CD4-positive, alpha-beta T cell (primary cell): ENCODE results near the gene APOA4. TPM values are rescaled to one million over a fixed set of nuclear protein-coding genes. Genes with fewer than 3 reads are reported as not detected.

Experiments used
- ATAC-seq: fragments of 200-7000 bp; cut with Tn5 transposase; one replicate; pipeline ENCODE4 v1.10.0; 2022; ENCODE audit warnings: mild to moderate bottlenecking; ENCODE audit not compliant: poor library complexity
- CTCF ChIA-PET: fragments of 350-600 bp; sonication (Branson Sonifier 250); formaldehyde crosslinking; loops from one replicate; lab custom pipeline; 2021; ENCODE audit warnings: antibody characterized with exemption, inconsistent platforms; lab: Charles Lee
- POLR2A ChIA-PET: fragments of 350-600 bp; sonication (Branson Sonifier 250); formaldehyde crosslinking; loops from one replicate; lab custom pipeline; 2021; ENCODE audit warnings: antibody characterized with exemption, inconsistent platforms; lab: Charles Lee
- DNase-seq, 14 experiments: peaks; one replicate each; pipeline ENCODE4 v3.0.0-alpha.2; 2013 to 2020; ENCODE audit warnings: mixed read lengths in 2 of 14
- H3K27ac ChIP-seq, 2 donors: one replicate each; pipeline versions ENCODE4 v1.5.1 to v1.7.0; 2013; ENCODE audit warnings: low read length in 2 of 2, low read depth in 1 of 2, mild to moderate bottlenecking in 1 of 2
- H3K27me3 ChIP-seq, 2 experiments: 1 replicate in 1 of 2; 2 replicates in 1 of 2; pipeline versions ENCODE4 v1.6.1 to v1.7.0; 2013; ENCODE audit warnings: low read length in 2 of 2, control low read depth in 1 of 2, mild to moderate bottlenecking in 1 of 2, moderate library complexity in 1 of 2; ENCODE audit not compliant: insufficient read depth in 2 of 2, control insufficient read depth in 1 of 2
- H3K36me3 ChIP-seq: one replicate; pipeline ENCODE4 v1.6.1; 2013; ENCODE audit warnings: low read length, control low read depth; ENCODE audit not compliant: insufficient read depth
- H3K4me1 ChIP-seq: one replicate; pipeline ENCODE4 v1.6.1; 2013; ENCODE audit warnings: low read length, control low read depth; ENCODE audit not compliant: insufficient read depth
- H3K4me3 ChIP-seq: one replicate; pipeline ENCODE4 v1.5.1; 2013; ENCODE audit warnings: mild to moderate bottlenecking, low read length, moderate library complexity
- H3K9me3 ChIP-seq, 2 experiments: 1 replicate in 1 of 2; 2 replicates in 1 of 2; pipeline versions ENCODE4 v1.6.1 to v1.7.0; 2013; ENCODE audit warnings: low read length in 2 of 2, mild to moderate bottlenecking in 2 of 2, control low read depth in 1 of 2, moderate library complexity in 1 of 2; ENCODE audit not compliant: control insufficient read depth in 1 of 2, insufficient read depth in 1 of 2
- H3K27ac Mint-ChIP-seq: one replicate; pipeline ENCODE4 v1.8.0; 2020; ENCODE audit warnings: mixed read lengths
- H3K27me3 Mint-ChIP-seq: one replicate; pipeline ENCODE4 v1.8.0; 2021; ENCODE audit warnings: mixed read lengths
- H3K36me3 Mint-ChIP-seq: one replicate; pipeline ENCODE4 v1.8.0; 2021; ENCODE audit warnings: low read depth, mixed read lengths
- H3K4me1 Mint-ChIP-seq: one replicate; pipeline ENCODE4 v1.8.0; 2021; ENCODE audit warnings: low read depth, mixed read lengths
- H3K4me3 Mint-ChIP-seq: one replicate; pipeline ENCODE4 v1.8.0; 2020; ENCODE audit warnings: mild to moderate bottlenecking, mixed read lengths
- H3K9me3 Mint-ChIP-seq: one replicate; pipeline ENCODE4 v1.8.0; 2020; ENCODE audit warnings: mixed read lengths
- CTCF ChIP-seq: fragments of 200-600 bp; IDR thresholded peaks from one replicate; pipeline ENCODE4 v1.8.0; 2022; ENCODE audit warnings: antibody characterized with exemption, mild to moderate bottlenecking
- intact Hi-C, 2 experiments: fragments of 100-400 bp; cut with DNase I in 1 of 2; cut with micrococcal nuclease in 1 of 2; formaldehyde crosslinking; loops; one replicate each; pipeline versions ENCODE4 v1.15.1 to v1.9.0; 2023 to 2025; cut with DNase I, micrococcal nuclease
- total RNA-seq, 174 experiments: library from RNA in 2 of 174; stranded (reverse) in 2 of 174; gene quantifications; one replicate each; pipeline ENCODE4 v1.2.3 and lab custom pipeline; 2021 to 2026

APOA4 gene
- total RNA-seq, 2 experiments from 2014 or later = not detected

- H3K4me1 ChIP-seq = peaks cover 45% of the 10 kb centered on the region
- H3K27ac Mint-ChIP-seq = peak overlapping the region; percentile 1
- peaks cover 48% of the 10 kb centered on the region for H3K4me1 Mint-ChIP-seq
- no peaks in the 10 kb centered on the region for H3K27me3 ChIP-seq
- no peaks in the 10 kb centered on the region for H3K9me3 Mint-ChIP-seq
- H3K27ac ChIP-seq = no peak overlapping the region
- ChIA-PET CTCF (interaction anchor here (1.0 kb wide), 1 partner anchor 58 kb away, joined by 3 read pairs; the partner anchor contains the start of gene APOA5), POLR2A (interaction anchor here (7.0 kb wide), 1 partner anchor 13 kb away, joined by 76 read pairs; the partner anchor contains the start of gene APOA1)
- no peak overlapping the region for H3K4me3 Mint-ChIP-seq
- no peak for TF ChIP-seq CTCF
- no peak overlapping the region for H3K4me3 ChIP-seq
- ATAC-seq (no peak), DNase-seq (no peak)
- no peaks in the 10 kb centered on the region for H3K27me3 Mint-ChIP-seq
- H3K9me3 ChIP-seq = no peaks in the 10 kb centered on the region
- intact Hi-C loops = no loop called here
- peaks cover 46% of the 10 kb centered on the region for H3K36me3 Mint-ChIP-seq
- H3K36me3 ChIP-seq = peaks cover 43% of the 10 kb centered on the region
Observed at GRCh38 chr11:116849486-116849885, 26.4 kb upstream of the APOA4 start.

GRCh38 chr11:116849060-116849459 is 26.0 kb upstream of the APOA4 start:
- no peak overlapping the region for H3K4me3 Mint-ChIP-seq
- no peak for DNase-seq
- H3K27ac Mint-ChIP-seq = no peak overlapping the region
- H3K9me3 ChIP-seq = no peaks in the 10 kb centered on the region
- H3K27ac ChIP-seq = no peak overlapping the region
- H3K4me1 ChIP-seq = peaks cover 41% of the 10 kb centered on the region
- H3K36me3 Mint-ChIP-seq = peaks cover 47% of the 10 kb centered on the region
- no peaks in the 10 kb centered on the region for H3K27me3 ChIP-seq
- peaks cover 43% of the 10 kb centered on the region for H3K36me3 ChIP-seq
- no peaks in the 10 kb centered on the region for H3K27me3 Mint-ChIP-seq
- H3K4me3 ChIP-seq = no peak overlapping the region
- CTCF ChIA-PET = no interaction called here
- POLR2A ChIA-PET = interaction anchor here (7.0 kb wide), 1 partner anchor 13 kb away, joined by 76 read pairs; the partner anchor contains the start of gene APOA1
- H3K9me3 Mint-ChIP-seq = no peaks in the 10 kb centered on the region
- intact Hi-C loops = no loop called here
- no peak for ATAC-seq
- TF ChIP-seq CTCF = no peak
- H3K4me1 Mint-ChIP-seq = peaks cover 44% of the 10 kb centered on the region

GRCh38 chr11:116847612-116848011 is 24.5 kb upstream of the APOA4 start:
- Mint-ChIP-seq H3K36me3 (peaks cover 58% of the 10 kb centered on the region), H3K27ac (no peak overlapping the region), H3K4me3 (no peak overlapping the region), H3K27me3 (no peaks in the 10 kb centered on the region), H3K4me1 (peaks cover 31% of the 10 kb centered on the region), H3K9me3 (no peaks in the 10 kb centered on the region)
- Histone ChIP-seq H3K9me3 (no peaks in the 10 kb centered on the region), H3K4me1 (peaks cover 26% of the 10 kb centered on the region), H3K27ac (no peak overlapping the region), H3K27me3 (no peaks in the 10 kb centered on the region), H3K4me3 (no peak overlapping the region), H3K36me3 (peaks cover 49% of the 10 kb centered on the region)
- ChIA-PET CTCF (no interaction called here), POLR2A (no interaction called here)
- intact Hi-C loops = no loop called here
- no peak for ATAC-seq
- no peak for TF ChIP-seq CTCF
- no peak for DNase-seq
